Naive B cell (primary cell): ENCODE measurements around the gene KLHL25. TPM values are rescaled to one million over a fixed set of nuclear protein-coding genes. Genes with fewer than 3 reads are reported as not detected.

ENCODE experiments used
- ATAC-seq, 2 donors: fragments of 150-1000 bp; cut with Tn5 transposase; 2 replicates each; pipeline ENCODE4 v1.10.0; 2021; ENCODE audit warnings: low read depth in 2 of 2, mild to moderate bottlenecking in 2 of 2, moderate library complexity in 2 of 2
- DNase-seq: peaks from one replicate; pipeline ENCODE4 v3.0.0; 2022
- H3K27ac Mint-ChIP-seq, 6 donors: one replicate each; pipeline ENCODE4 v1.8.0; 2020 to 2022; ENCODE audit warnings: mild to moderate bottlenecking in 6 of 6, mixed read lengths in 6 of 6, moderate library complexity in 5 of 6, inconsistent platforms in 2 of 6
- H3K27me3 Mint-ChIP-seq, 3 donors: one replicate each; pipeline ENCODE4 v1.8.0; 2021 to 2022; ENCODE audit warnings: mixed read lengths in 3 of 3, mild to moderate bottlenecking in 1 of 3
- H3K36me3 Mint-ChIP-seq, 2 donors: one replicate each; pipeline ENCODE4 v1.8.0; 2020 to 2022; ENCODE audit warnings: mixed read lengths in 2 of 2, inconsistent platforms in 1 of 2, mild to moderate bottlenecking in 1 of 2
- H3K4me1 Mint-ChIP-seq, 3 donors: one replicate each; pipeline ENCODE4 v1.8.0; 2020 to 2022; ENCODE audit warnings: mixed read lengths in 3 of 3, inconsistent platforms in 1 of 3, mild to moderate bottlenecking in 1 of 3, moderate library complexity in 1 of 3
- H3K4me3 Mint-ChIP-seq, 8 donors: one replicate each; pipeline ENCODE4 v1.8.0; 2020 to 2022; ENCODE audit warnings: mild to moderate bottlenecking in 8 of 8, mixed read lengths in 8 of 8, moderate library complexity in 8 of 8, inconsistent platforms in 2 of 8
- H3K9me3 Mint-ChIP-seq, 7 donors: one replicate each; pipeline ENCODE4 v1.8.0; 2020 to 2022; ENCODE audit warnings: mixed read lengths in 7 of 7, mild to moderate bottlenecking in 5 of 7, inconsistent platforms in 2 of 7, moderate library complexity in 1 of 7
- polyA plus RNA-seq, 6 donors: library from polyadenylated mRNA; unstranded; fragments of 300-500 nt; fragmentation: Illumina TruSeq; gene quantifications; one replicate each; pipeline ENCODE4 v1.2.3, GENCODE V29; 2021; ENCODE audit warnings: low read depth in 6 of 6

Gene KLHL25
- polyA plus RNA-seq, 6 donors from 2014 or later = 0.21 to 0.63 (median 0.36) TPM

DNA sequence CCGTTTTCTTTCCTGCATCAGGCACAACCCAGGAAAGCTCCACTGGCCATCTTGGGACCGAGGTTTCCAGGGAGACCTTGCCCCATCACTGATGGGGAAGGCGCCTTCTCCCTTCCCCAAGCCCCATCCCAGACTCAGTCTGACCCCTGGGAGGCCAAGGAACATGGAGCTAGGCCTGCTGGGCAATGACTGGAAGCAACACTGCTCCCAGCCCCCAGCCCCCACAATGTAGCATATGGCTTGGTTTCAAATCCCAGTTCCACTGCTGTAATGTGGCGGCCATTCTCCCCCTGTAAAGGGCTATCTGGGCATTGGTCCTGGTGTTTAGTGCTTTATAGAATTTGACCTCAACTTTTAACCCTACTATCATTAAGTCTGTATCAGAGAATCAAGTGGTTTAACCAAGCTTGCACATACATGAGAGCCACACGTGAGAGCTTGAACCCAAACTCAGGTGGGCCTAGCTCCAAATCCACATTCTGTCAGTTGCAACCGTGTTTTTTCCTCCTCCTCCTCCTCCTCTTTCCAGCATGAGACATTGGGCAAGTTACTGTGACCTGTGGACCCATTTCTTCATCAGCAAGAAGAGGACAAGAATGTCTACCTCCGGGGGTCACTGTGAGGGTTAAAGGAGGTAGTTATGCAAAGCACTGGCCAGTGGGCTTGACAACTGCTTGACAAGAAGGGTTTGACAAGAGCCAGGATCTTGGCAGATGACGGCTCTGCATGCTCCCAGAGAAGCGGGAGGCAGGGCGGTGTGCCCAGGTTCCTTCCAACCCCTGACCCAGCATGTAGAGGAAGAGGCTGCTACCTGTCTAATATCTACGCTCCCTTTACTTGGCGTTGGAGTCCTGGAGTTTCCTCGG is 37.4 kb downstream of the KLHL25 start:
- H3K36me3 Mint-ChIP-seq = no peaks in the 10 kb centered on the region
- no peak for DNase-seq
- H3K9me3 Mint-ChIP-seq = no peaks in the 10 kb centered on the region
- ATAC-seq = no peak
- no peaks in the 10 kb centered on the region for H3K27me3 Mint-ChIP-seq
- peaks cover 3 to 5% (median 4%) of the 10 kb centered on the region in 3 donors for H3K4me1 Mint-ChIP-seq
- H3K27ac Mint-ChIP-seq = peak overlapping the region in 1 of 6 donors; percentile 34
- H3K4me3 Mint-ChIP-seq = no peak overlapping the region

DNA sequence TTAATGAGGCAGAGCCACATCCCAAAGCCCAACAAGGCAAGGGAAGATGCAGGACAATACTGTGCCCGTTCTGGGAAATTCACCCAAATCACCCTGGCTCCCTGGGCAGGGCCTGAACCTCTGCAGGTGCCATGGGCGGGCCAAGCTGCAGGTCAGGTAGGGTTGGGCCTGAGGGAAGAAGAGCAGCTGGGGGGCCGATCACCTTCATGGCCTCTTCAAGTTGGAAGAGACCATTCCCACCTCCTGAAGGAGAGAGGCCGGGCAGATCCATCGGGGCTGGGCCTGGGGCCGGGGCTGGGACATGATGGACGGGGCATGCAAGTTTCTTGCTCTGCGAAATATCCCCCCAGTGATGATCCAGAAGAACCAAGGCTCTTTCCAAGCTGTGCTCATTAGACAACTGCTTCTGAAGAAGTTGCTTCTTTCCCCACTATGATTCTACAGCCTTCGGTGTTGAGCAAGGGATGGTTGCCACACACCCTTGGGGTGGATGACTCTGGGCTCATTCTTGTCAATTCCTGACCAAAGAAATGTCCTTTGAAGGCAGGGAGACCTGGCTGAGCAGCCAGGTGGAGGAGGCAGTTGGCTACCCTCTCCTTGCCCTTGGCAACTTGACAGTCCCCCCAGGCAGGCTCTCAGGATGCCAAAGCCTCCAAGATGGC is 38.2 kb downstream of the KLHL25 start:
- DNase-seq (no peak), ATAC-seq (no peak)
- H3K9me3 Mint-ChIP-seq = no peaks in the 10 kb centered on the region
- peaks cover 3 to 5% (median 4%) of the 10 kb centered on the region in 3 donors for H3K4me1 Mint-ChIP-seq
- no peak overlapping the region for H3K27ac Mint-ChIP-seq
- H3K27me3 Mint-ChIP-seq = no peaks in the 10 kb centered on the region
- H3K36me3 Mint-ChIP-seq = no peaks in the 10 kb centered on the region
- no peak overlapping the region for H3K4me3 Mint-ChIP-seq

DNA sequence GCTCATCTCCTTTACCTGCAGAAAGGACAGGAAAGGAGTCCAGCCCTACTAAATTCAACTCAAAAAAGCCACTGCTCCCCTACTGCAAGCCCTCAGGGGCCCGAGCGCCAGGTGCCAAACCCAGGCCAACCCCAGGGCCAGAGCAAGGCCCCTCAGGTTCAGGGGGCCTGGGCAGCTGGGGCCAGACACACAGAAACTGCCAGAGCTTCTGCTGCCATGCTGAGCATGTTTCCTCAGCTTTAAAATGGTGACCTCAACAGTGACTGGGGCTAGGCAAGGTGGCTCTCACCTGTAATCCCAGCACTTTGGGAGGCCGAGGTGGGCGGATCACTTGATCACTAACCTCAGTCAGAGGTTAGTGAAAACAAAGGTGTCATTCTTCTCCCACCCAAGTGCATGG is 38.8 kb downstream of the KLHL25 start:
- no peaks in the 10 kb centered on the region for H3K9me3 Mint-ChIP-seq
- ATAC-seq (no peak), DNase-seq (no peak)
- H3K27me3 Mint-ChIP-seq = no peaks in the 10 kb centered on the region
- peaks cover 3 to 5% (median 4%) of the 10 kb centered on the region in 3 donors for H3K4me1 Mint-ChIP-seq
- no peak overlapping the region for H3K27ac Mint-ChIP-seq
- no peaks in the 10 kb centered on the region for H3K36me3 Mint-ChIP-seq
- peak overlapping the region in 1 of 8 donors; percentile 22 for H3K4me3 Mint-ChIP-seq

GRCh38 chr15:85755471-85755870 is 39.3 kb downstream of the KLHL25 start:
- peaks cover 3 to 5% (median 4%) of the 10 kb centered on the region in 3 donors for H3K4me1 Mint-ChIP-seq
- H3K27me3 Mint-ChIP-seq = no peaks in the 10 kb centered on the region
- H3K36me3 Mint-ChIP-seq = no peaks in the 10 kb centered on the region
- H3K9me3 Mint-ChIP-seq = no peaks in the 10 kb centered on the region
- ATAC-seq (no peak), DNase-seq (no peak)
- no peak overlapping the region for H3K4me3 Mint-ChIP-seq
- no peak overlapping the region for H3K27ac Mint-ChIP-seq

- Mint-ChIP-seq H3K27me3 (no peaks in the 10 kb centered on the region), H3K36me3 (no peaks in the 10 kb centered on the region), H3K4me3 (no peak overlapping the region), H3K27ac (peak overlapping the region in 1 of 6 donors; percentile 32), H3K4me1 (peaks cover 3 to 5% (median 4%) of the 10 kb centered on the region in 3 donors), H3K9me3 (no peaks in the 10 kb centered on the region)
- DNase-seq (no peak), ATAC-seq (no peak)
Measured at GRCh38 chr15:85754989-85755388, 39.7 kb downstream of the KLHL25 start.

GRCh38 chr15:85753791-85754452 is 40.8 kb downstream of the KLHL25 start:
- ATAC-seq (no peak), DNase-seq (no peak)
- Mint-ChIP-seq H3K27ac (no peak overlapping the region), H3K4me1 (peaks cover 4 to 6% (median 5%) of the 10 kb centered on the region in 3 donors), H3K27me3 (no peaks in the 10 kb centered on the region), H3K36me3 (no peaks in the 10 kb centered on the region), H3K4me3 (no peak overlapping the region), H3K9me3 (no peaks in the 10 kb centered on the region)

GRCh38 chr15:85753261-85753660 is 41.5 kb downstream of the KLHL25 start:
- no peak for ATAC-seq
- Mint-ChIP-seq H3K4me3 (no peak overlapping the region), H3K36me3 (no peaks in the 10 kb centered on the region), H3K4me1 (peaks cover 4 to 6% (median 5%) of the 10 kb centered on the region in 3 donors), H3K27me3 (no peaks in the 10 kb centered on the region), H3K9me3 (no peaks in the 10 kb centered on the region), H3K27ac (peak overlapping the region in 2 of 6 donors; percentile 37 to 81)
- no peak for DNase-seq

DNA sequence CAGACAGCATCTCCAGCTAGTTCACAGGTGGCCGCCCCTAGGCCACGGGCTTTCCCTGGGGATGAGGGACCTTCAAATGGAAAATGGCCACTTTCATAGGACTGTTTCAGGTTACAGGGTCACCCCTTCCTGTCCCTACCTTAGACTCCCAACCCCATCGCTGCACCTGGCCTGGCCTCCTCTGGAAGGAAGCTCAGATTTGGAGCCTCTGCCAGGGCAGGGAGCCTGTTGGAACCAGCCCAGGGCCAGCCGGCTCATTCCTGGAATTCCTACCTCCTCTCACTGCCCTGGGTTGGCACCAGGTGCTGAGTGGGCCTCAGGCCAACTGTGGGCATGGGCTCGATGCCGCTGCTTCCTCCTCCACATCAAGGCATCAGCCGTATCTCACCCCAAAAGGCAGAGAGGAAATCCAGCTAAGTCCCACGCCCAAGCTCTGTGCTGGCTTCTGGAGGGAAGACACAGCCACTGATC is 42.2 kb downstream of the KLHL25 start:
- Mint-ChIP-seq H3K27ac (peak overlapping the region in 4 of 6 donors; percentile 10 to 70 (median 58)), H3K4me3 (no peak overlapping the region), H3K27me3 (no peaks in the 10 kb centered on the region), H3K9me3 (no peaks in the 10 kb centered on the region), H3K4me1 (peaks cover 4 to 6% (median 5%) of the 10 kb centered on the region in 3 donors), H3K36me3 (no peaks in the 10 kb centered on the region)
- ATAC-seq (no peak), DNase-seq (no peak)

DNA sequence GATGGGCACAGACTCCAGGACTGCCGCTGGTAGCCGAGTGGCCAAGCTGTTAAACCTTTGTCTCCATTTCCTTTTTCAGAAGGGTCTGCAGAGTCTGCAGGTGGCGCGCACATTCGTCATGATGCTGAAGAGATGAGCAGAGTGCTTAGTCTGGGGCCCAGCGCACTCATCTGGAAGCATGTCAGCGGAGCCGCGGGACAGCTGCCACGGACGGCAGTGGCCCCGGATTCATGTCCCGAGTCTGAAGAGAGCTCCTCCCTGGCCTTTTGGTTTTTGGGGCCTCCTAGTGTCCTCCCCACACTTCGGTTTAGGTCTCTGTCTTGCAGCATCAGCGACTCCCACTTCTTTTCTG is 42.6 kb downstream of the KLHL25 start:
- Mint-ChIP-seq H3K27ac (peak overlapping the region in 3 of 6 donors; percentile 10 to 70 (median 60)), H3K27me3 (no peaks in the 10 kb centered on the region), H3K4me3 (no peak overlapping the region), H3K36me3 (no peaks in the 10 kb centered on the region), H3K4me1 (peaks cover 4 to 6% (median 5%) of the 10 kb centered on the region in 3 donors), H3K9me3 (no peaks in the 10 kb centered on the region)
- no peak for ATAC-seq
- no peak for DNase-seq

DNA sequence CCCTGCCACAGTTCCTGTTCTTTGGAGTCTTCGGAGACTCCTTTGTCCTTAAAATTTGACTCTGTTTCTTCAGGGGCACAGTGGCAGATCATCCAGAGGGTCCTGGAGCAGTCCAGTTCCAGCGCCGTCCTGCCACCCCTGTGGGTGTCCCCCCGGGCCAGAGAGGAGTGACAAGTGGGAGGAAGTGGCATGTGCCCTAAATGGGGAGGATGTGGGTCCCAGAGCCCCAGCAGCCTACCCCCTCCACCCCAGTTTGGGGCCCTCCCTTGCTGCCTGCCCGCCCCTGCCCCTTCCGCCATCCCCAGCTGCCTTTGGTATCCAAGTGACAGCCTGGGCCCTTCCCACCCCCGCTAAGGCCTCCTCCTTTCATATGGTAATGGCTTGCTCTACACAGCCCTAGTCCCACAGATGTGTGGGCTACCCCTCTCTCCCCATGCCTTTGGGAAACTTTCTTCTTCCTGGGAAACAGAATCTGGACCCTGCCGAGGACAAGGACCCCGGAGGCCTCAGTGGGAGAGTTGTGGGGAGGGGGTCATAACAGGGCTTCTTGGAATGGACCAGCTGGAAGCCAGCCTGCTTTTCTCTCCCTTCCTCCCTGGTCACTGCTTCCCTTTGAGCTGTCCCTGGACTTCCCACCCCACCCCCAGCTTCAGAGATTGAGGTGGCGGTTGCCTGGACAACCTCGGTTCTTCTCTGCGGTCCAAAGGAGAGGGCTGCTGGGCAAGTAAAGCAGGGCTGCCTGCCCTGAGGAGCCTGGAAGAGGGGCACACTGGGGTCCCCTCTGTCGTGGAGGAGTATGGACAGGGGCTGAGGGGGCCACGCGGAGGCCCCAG is 43.2 kb downstream of the KLHL25 start:
- H3K9me3 Mint-ChIP-seq = no peaks in the 10 kb centered on the region
- no peak overlapping the region for H3K4me3 Mint-ChIP-seq

DNA sequence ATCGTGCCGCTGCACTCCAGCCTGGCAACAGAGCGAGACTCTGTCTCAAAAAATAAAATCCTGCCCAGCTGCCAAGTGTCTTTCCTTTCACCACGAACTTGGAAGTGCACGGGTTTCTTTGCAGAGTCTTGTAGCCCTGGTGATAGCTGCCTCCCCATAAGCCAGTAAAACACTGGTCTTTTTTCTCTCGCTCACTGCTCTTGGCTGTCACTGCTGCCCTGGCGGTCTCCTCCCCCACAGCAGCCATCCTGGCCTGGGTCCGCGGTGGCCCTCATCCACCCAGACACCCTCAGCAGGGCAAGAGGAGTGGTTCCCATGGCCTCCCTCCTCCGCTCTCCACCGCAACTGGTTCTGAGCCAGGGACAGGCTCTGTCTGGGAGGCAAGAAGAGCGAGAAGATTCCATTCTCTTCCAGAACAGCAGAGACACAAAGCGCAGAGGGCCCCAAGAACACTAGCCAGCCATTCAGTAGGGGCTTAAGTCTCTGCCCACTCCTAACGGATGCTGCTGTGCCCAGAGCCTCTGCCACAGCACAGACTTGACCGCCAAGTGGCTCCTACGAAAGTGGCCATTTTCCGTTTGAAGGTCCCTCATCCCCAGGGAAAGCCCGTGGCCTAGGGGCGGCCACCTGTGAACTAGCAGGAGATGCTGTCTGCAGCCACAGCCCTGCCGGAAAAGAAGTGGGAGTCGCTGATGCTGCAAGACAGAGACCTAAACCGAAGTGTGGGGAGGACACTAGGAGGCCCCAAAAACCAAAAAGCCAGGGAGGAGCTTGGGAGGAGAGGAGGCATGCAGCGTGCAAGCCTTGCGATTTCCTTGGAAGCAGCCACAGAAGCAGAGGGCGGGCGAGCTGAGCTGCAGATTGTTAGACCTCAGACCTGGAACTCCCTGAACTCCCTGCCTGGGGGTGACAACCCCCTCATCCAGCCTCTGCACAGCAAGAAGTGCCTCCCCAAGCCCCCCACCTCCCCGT is 44.1 kb downstream of the KLHL25 start:
- no peaks in the 10 kb centered on the region for H3K27me3 Mint-ChIP-seq
- no peaks in the 10 kb centered on the region for H3K9me3 Mint-ChIP-seq
- ATAC-seq = no peak
- H3K4me3 Mint-ChIP-seq = peak overlapping the region in 1 of 8 donors; percentile 41
- no peak for DNase-seq
- H3K4me1 Mint-ChIP-seq = peaks cover 4 to 6% (median 5%) of the 10 kb centered on the region in 3 donors
- peak overlapping the region in 5 of 6 donors; percentile 15 to 88 (median 82) for H3K27ac Mint-ChIP-seq
- no peaks in the 10 kb centered on the region for H3K36me3 Mint-ChIP-seq

More for the DNA sequence above, 43.2 kb downstream of the KLHL25 start:
- ATAC-seq (no peak), DNase-seq (no peak)
- H3K27me3 Mint-ChIP-seq = no peaks in the 10 kb centered on the region
- peak overlapping the region in 4 of 6 donors; percentile 60 to 88 (median 76) for H3K27ac Mint-ChIP-seq
- peaks cover 4 to 6% (median 5%) of the 10 kb centered on the region in 3 donors for H3K4me1 Mint-ChIP-seq
- H3K36me3 Mint-ChIP-seq = no peaks in the 10 kb centered on the region
